Activated T-helper 1 cell treated with anti-CD3 and anti-CD28 coated beads, Interleukin-12 subunit alpha, Interleukin-12 subunit beta, Interleukin-2, Interleukin-4 antibody, amounts not matched to agents 30 ng/mL and 10 ng/mL and 1 ng/mL, durations not matched to agents 14 hours and 24 hours and 36 hours (primary cell): ENCODE data around the gene SPATA33. TPM values are rescaled to one million over a fixed set of nuclear protein-coding genes. Genes with fewer than 3 reads are reported as not detected.

Experiments
- DNase-seq: peaks from one replicate; pipeline ENCODE4 v3.0.0; 2021; ENCODE audit warnings: low spot score
- H3K27ac Mint-ChIP-seq: one replicate; pipeline ENCODE4 v1.8.0; 2021; ENCODE audit warnings: mild to moderate bottlenecking, mixed read lengths
- H3K27me3 Mint-ChIP-seq: one replicate; pipeline ENCODE4 v1.8.0; 2022; ENCODE audit warnings: mild to moderate bottlenecking, moderate library complexity, mixed read lengths; ENCODE audit not compliant: insufficient read depth
- H3K36me3 Mint-ChIP-seq: one replicate; pipeline ENCODE4 v1.8.0; 2021; ENCODE audit warnings: low read depth, mixed read lengths
- H3K4me1 Mint-ChIP-seq: one replicate; pipeline ENCODE4 v1.8.0; 2021; ENCODE audit warnings: low read depth, mixed read lengths
- H3K4me3 Mint-ChIP-seq: one replicate; pipeline ENCODE4 v1.8.0; 2021; ENCODE audit warnings: mild to moderate bottlenecking, moderate library complexity, mixed read lengths
- H3K9me3 Mint-ChIP-seq: one replicate; pipeline ENCODE4 v1.8.0; 2021; ENCODE audit warnings: mixed read lengths
- intact Hi-C: fragments of 100-400 bp; cut with micrococcal nuclease; formaldehyde crosslinking; loops from one replicate; pipeline ENCODE4 v1.15.1; 2024
- total RNA-seq: library from RNA; stranded (reverse); gene quantifications from 2 replicates; pipeline ENCODE4 v1.2.3, GENCODE V29; 2022

Gene SPATA33
- total RNA-seq, 1 donor from 2014 or later: 15.1 TPM

DNA sequence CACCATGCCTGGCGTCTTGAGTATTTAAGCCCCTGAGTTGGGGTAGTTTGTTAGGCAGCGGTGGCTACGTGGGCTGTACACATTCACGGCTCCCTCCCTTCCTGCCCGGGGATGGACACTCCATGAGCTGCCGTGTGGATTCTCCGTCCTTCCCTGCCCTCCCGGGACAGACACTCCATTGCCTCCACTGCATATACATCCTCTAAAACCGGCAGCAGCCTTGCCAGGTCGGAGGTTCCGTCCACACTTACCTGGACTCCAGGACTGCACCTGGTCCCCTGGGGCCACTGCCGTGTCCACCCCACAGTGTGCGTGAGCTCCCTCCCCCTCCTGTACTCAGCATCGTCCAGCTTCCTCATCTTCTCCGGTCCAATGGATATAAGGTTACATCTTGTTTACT, 47.4 kb downstream of the SPATA33 start:
- H3K4me1 Mint-ChIP-seq: peaks cover 13% of the 10 kb centered on the region
- no peaks in the 10 kb centered on the region for H3K9me3 Mint-ChIP-seq
- H3K36me3 Mint-ChIP-seq: no peaks in the 10 kb centered on the region
- no peak overlapping the region for H3K27ac Mint-ChIP-seq
- H3K27me3 Mint-ChIP-seq: no peaks in the 10 kb centered on the region
- no peak overlapping the region for H3K4me3 Mint-ChIP-seq
- no peak for DNase-seq
- intact Hi-C loops: no loop called here

GRCh38 chr16:89706518-89707260, 49.1 kb downstream of the SPATA33 start:
- no peaks in the 10 kb centered on the region for H3K36me3 Mint-ChIP-seq
- DNase-seq: no peak
- intact Hi-C loops: loop anchor here (1.0 to 2.0 kb wide), 2 partner anchors 87 to 204 kb away; no protein-coding TSS in a partner anchor
- H3K4me3 Mint-ChIP-seq: no peak overlapping the region
- H3K9me3 Mint-ChIP-seq: no peaks in the 10 kb centered on the region
- H3K27me3 Mint-ChIP-seq: no peaks in the 10 kb centered on the region
- H3K27ac Mint-ChIP-seq: no peak overlapping the region
- peaks cover 13% of the 10 kb centered on the region for H3K4me1 Mint-ChIP-seq

- Mint-ChIP-seq H3K27me3 (no peaks in the 10 kb centered on the region), H3K4me3 (no peak overlapping the region), H3K9me3 (no peaks in the 10 kb centered on the region), H3K4me1 (peaks cover 7% of the 10 kb centered on the region), H3K27ac (no peak overlapping the region), H3K36me3 (no peaks in the 10 kb centered on the region)
- intact Hi-C loops: loop anchor here (2.0 kb wide), 1 partner anchor 203 kb away; no protein-coding TSS in a partner anchor
- no peak for DNase-seq
Observed at GRCh38 chr16:89707695-89708094, 50.1 kb downstream of the SPATA33 start.

DNA sequence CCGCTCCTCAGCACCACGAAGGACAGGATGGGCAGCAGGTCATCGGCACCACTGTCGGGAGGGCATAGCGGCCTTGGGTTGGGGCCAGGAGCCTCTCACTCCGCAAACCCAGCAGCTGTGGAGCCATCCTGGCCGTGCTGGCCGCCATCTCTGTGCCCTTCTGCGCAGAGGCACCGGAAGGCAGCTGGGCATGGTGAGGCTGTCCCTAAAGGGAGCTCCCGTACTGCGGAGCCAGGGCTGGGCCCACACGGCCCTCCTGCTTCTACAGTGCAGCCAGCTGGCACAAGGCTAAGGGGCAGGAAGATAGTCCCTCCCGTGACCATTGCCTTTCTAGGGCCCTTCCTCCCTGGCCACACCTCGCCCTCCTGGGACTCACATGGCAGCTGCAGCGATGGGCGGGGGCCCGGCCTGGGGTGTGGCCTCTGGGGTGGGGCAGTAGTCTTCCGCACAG, 50.9 kb downstream of the SPATA33 start:
- Mint-ChIP-seq H3K27ac (no peak overlapping the region), H3K4me1 (peaks cover 7% of the 10 kb centered on the region), H3K4me3 (no peak overlapping the region), H3K27me3 (no peaks in the 10 kb centered on the region), H3K9me3 (no peaks in the 10 kb centered on the region), H3K36me3 (peaks cover under 1% of the 10 kb centered on the region)
- no peak for DNase-seq
- intact Hi-C loops: no loop called here

DNA sequence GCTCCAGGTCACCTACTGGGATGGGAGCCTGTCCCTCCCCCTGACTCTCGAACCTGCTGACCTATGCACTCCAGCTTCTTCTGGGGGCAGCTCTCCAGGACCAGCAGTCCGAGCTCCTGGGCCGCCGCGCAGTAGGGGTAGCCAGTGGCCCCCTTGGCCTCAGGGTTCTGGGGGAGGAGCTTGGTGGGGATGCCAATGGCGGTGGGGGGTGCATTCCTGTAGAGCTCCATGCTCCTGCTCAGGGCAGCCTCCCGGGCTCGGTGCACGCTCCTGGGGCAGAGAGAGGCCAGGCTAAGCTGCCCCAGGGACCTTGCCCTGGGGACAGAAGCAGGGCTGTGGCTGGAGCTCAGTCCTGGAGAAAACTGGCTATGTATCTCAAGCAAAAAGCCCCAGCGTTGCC, 51.5 kb downstream of the SPATA33 start:
- intact Hi-C loops: no loop called here

DNA sequence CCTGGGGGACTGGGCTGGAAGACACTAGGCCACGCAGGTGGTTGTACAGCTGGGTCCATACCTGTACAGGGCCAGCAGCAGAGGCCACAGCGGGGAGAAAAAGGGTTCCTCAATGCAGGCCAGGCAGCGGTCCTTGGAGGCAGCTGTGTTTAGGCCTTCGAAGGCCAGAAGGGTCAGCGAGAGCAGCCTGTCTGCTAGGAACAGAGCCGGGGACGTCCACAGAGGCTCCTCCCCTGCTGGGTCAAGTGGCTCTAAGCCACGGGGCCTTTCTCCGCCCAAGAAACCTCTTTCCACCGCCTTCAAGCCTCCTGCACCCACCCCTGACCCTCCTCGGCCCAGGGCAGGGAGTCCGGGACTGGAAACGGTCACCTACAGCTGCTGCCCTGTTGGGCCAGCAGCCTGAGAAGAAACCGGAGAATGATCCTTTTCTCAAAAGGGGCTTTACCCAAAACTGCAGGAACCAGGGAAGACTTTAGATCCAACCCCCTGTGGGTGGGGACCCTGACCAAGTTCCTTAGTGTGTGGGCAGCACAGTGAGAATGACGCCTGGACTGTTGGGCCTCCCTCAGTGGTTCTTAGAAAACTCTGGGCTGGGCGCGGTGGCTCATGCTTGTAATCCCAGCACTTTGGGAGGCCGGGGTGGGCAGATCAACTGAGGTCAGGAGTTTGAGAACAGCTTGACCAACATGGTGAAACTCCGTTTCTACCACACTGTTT, 52.2 kb downstream of the SPATA33 start:
- Mint-ChIP-seq H3K36me3 (peaks cover 8% of the 10 kb centered on the region), H3K4me3 (peak overlapping the region; percentile 70), H3K27me3 (no peaks in the 10 kb centered on the region), H3K27ac (no peak overlapping the region), H3K9me3 (no peaks in the 10 kb centered on the region), H3K4me1 (peaks cover 7% of the 10 kb centered on the region)
- intact Hi-C loops: no loop called here
- no peak for DNase-seq

More for the DNA sequence above, 51.5 kb downstream of the SPATA33 start:
- Mint-ChIP-seq H3K4me1 (peaks cover 7% of the 10 kb centered on the region), H3K27me3 (no peaks in the 10 kb centered on the region), H3K27ac (no peak overlapping the region), H3K4me3 (no peak overlapping the region), H3K36me3 (peaks cover 2% of the 10 kb centered on the region), H3K9me3 (no peaks in the 10 kb centered on the region)
- DNase-seq: no peak

- Mint-ChIP-seq H3K4me3 (no peak overlapping the region), H3K27ac (no peak overlapping the region), H3K4me1 (peaks cover 4% of the 10 kb centered on the region), H3K36me3 (peaks cover 9% of the 10 kb centered on the region), H3K9me3 (no peaks in the 10 kb centered on the region), H3K27me3 (no peaks in the 10 kb centered on the region)
- DNase-seq: no peak
- intact Hi-C loops: loop anchor here (1.0 kb wide), 3 partner anchors 9 to 25 kb away; partner anchors contain the start of genes CDK10 and ZNF276
Observed at GRCh38 chr16:89710709-89711564, 53.3 kb downstream of the SPATA33 start.

DNA sequence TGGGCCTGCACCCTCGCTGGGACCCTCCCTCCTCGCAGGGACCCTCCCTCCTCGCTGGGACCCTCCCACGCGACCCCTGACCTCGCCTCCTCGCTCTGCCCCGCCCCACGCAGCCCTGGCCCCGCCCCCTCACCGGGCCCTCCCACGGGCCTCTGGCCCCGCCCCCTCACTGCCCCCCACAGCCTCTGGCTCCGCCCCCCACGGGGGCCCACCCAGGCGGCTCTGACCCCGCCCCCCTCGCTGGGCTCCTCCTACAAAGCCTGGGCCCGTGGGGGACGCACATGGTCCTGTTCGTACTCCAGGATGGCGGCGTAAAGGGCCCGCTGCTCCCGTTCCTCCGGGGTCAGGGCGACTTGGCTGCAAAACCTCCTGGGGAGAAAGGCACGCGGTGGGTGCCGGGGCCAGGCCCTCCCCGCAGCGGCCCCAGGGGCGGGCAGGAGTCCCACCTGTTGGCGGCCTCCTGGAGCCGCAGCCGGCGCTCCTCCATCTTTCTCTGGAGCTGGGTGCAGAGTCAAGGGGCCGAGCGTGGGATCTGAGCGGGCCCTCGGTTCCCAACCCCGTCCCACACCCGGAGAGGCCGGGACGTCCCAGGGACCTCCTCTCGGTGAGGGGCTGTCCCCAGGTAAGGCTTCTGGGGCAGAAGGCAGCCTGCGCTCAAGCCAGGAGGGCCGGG, 54.1 kb downstream of the SPATA33 start:
- Mint-ChIP-seq H3K36me3 (peaks cover 9% of the 10 kb centered on the region), H3K9me3 (no peaks in the 10 kb centered on the region), H3K4me3 (peak overlapping the region; percentile 81), H3K27ac (no peak overlapping the region), H3K4me1 (no peaks in the 10 kb centered on the region), H3K27me3 (no peaks in the 10 kb centered on the region)
- peak; percentile 57 for DNase-seq
- intact Hi-C loops: loop anchor here (1.0 kb wide), 3 partner anchors 9 to 25 kb away; partner anchors contain the start of genes CDK10 and ZNF276

GRCh38 chr16:89712274-89712781, 54.7 kb downstream of the SPATA33 start:
- H3K27ac Mint-ChIP-seq: no peak overlapping the region
- no peaks in the 10 kb centered on the region for H3K27me3 Mint-ChIP-seq
- DNase-seq: no peak
- H3K4me1 Mint-ChIP-seq: no peaks in the 10 kb centered on the region
- intact Hi-C loops: no loop called here
- no peaks in the 10 kb centered on the region for H3K9me3 Mint-ChIP-seq
- peaks cover 12% of the 10 kb centered on the region for H3K36me3 Mint-ChIP-seq
- H3K4me3 Mint-ChIP-seq: peak overlapping the region; percentile 81

DNA sequence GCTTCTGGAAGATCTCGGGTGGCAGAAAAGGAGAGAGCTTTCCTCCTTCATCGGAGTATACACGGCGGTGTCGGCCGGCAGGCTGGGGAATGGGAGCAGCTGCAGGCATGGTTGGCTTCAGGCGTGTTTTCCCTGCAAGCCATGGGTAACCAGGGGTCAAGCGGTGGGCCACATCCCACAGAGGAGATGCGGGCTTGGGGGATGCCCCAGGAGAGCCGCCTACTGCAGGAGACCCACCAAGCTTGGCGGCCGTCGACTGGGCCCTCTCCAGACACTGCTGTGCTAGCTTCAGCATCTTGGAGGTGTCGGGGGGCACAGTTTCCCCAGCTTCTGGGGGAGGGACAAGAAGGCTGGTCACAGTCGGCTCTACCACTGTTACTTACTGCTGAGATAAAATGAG, 58.9 kb downstream of the SPATA33 start:
- Mint-ChIP-seq H3K4me3 (no peak overlapping the region), H3K36me3 (peaks cover 23% of the 10 kb centered on the region), H3K27me3 (no peaks in the 10 kb centered on the region), H3K4me1 (peaks cover 17% of the 10 kb centered on the region), H3K9me3 (no peaks in the 10 kb centered on the region), H3K27ac (no peak overlapping the region)
- intact Hi-C loops: no loop called here
- no peak for DNase-seq

DNA sequence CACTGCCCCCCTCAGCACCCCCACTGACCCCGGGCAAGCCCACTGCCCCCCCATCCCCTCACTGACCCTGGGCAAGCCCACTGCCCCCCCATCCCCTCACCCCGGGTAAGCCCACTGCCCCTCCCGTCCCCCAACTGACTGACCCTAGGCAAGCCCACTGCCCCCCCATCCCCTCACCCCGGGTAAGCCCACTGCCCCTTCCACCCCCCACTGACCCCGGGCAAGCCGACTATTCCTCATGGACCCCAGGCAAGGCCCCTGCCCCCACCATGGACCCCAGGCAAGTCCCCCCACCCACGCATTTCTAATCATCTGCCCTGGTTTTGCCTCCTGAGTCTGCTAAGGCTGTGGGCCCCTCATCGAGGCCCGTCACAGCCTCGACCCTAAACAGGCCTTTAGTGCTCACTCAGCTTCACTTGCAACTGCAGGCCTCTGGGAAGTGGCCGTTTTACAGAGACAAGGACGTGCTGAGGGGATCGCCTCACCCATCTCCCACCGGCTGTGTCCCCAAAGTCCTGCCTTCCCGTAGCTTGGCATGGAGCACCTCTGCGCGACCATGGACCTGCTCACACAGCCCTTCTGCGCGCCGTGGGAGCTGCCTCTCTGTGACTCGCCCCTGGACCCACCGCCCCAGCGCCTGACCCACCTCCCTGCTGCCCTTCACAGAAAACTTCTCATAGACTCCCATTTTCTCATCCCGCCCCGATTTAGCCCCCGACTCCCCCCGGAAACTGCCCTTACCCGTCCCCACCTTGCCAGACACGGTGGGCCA, 59.5 kb downstream of the SPATA33 start:
- peaks cover 17% of the 10 kb centered on the region for H3K4me1 Mint-ChIP-seq
- no peak overlapping the region for H3K4me3 Mint-ChIP-seq
- no peaks in the 10 kb centered on the region for H3K9me3 Mint-ChIP-seq
- H3K27ac Mint-ChIP-seq: no peak overlapping the region
- intact Hi-C loops: no loop called here
- H3K27me3 Mint-ChIP-seq: no peaks in the 10 kb centered on the region
- H3K36me3 Mint-ChIP-seq: peaks cover 23% of the 10 kb centered on the region
- no peak for DNase-seq
